GM12801 (cell line): ENCODE results near the gene TGFBR3.

ENCODE experiments used
- TF ChIP-seq, protein P1 (sequence below): IDR thresholded peaks from one replicate; pipeline ENCODE4 v1.5.1; 2011; ENCODE audit warnings: control low read depth; ENCODE audit not compliant: insufficient read length; ENCODE audit errors: extremely low read depth

Gene TGFBR3

DNA sequence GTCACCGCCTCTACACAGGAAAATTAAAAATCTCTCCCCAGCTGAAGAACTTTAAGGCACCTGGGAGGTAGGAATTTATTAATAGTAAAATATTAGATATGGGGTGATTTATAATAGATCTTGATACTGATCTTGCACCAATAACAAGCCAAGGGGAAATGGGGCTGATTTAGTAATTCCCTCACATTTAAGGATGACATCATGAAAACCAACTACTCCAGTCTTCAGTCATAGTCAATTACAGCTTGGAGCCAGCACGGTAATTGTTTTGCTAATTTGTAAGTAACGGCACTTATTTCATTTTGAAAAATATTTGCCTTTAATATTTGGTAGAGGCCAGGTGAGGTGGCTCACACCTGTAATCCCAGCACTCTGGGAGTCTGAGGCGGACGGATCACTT, 92.8 kb downstream of the TGFBR3 start:
- TF ChIP-seq, protein P1, sequence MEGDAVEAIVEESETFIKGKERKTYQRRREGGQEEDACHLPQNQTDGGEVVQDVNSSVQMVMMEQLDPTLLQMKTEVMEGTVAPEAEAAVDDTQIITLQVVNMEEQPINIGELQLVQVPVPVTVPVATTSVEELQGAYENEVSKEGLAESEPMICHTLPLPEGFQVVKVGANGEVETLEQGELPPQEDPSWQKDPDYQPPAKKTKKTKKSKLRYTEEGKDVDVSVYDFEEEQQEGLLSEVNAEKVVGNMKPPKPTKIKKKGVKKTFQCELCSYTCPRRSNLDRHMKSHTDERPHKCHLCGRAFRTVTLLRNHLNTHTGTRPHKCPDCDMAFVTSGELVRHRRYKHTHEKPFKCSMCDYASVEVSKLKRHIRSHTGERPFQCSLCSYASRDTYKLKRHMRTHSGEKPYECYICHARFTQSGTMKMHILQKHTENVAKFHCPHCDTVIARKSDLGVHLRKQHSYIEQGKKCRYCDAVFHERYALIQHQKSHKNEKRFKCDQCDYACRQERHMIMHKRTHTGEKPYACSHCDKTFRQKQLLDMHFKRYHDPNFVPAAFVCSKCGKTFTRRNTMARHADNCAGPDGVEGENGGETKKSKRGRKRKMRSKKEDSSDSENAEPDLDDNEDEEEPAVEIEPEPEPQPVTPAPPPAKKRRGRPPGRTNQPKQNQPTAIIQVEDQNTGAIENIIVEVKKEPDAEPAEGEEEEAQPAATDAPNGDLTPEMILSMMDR = no peak

DNA sequence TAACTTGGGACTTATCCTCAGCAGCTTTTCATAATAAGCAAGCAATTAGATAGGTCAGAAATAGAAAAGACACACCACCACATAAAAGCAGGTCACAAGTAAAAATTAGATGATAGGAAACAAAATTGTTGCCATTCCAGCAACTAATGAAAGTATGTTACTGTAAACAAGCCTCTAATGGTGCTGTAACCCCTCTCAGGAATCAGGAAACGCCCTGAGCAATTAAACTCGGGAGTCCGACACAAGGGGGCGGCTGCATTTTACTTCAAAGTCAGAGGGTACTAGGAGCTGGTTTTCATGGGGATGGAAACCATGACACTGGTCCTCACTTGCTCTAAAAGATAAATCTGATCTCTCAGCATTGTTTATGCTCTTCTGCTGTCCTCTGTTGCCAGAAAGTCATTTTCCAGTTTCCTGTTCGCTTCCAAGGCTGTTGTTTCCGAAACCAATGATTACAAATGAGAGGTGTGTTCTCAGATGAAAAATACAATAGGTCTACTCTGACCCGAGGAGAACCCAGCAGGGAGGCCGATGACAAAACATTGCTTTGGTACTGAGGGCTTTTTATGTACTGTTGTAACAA, 93.4 kb downstream of the TGFBR3 start:
- TF ChIP-seq, protein P1 = no peak

DNA sequence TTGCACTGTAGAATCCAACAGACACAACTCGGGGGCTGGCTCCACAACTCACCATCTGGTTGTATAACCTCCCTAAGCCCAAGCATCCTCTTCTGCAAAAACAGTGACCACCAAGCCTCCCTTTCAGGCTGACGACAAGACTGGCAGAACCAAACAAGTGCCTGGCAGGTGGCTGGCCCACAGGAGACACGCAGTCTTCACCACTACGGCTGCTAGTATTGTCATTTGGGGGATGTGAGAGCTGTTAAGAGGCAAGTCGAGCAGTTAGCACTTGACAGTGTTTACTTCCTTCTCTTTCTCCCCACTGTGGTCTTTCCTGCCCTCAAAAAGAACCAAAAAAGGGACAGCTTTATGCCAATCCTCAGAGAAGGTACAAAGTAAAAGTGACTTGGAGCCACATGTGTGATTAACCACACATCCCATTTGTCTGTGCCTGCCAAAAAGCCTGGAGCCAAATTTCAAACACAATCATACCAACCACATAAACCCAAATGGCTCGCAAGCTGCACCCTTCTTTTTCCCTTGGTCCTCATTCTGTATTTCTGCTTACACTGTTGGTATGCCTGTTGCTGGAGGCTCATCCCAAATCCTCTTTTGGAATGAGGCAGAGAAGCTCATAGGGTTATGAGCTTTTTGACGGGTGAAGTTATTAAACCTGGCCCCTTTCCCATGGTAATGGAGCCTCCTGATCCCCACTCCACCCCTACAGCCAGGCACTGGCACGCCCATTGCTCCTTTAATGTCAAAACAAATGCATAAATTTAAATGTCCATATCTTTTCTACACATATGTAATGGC, 94.1 kb downstream of the TGFBR3 start:
- TF ChIP-seq, protein P1 = no peak

DNA sequence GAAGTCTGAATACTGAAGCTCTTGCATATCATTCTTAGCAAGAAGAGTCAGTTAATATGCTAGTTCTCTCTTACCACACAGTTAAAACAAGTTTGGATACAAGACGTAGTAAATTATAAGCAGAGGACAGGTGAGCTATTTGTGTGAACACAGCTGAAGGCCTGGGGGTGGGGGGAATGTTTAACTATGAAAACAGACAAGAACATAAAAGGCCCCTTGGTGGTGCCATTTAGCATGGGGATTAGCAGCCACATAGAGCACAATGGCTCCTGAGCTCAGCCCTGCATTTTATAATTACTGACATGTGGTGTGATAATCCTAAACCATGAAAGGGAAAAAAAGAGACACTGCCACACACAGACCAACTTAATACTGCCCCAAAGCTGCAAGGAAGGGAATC, 94.8 kb downstream of the TGFBR3 start:
- TF ChIP-seq, protein P1 = no peak

DNA sequence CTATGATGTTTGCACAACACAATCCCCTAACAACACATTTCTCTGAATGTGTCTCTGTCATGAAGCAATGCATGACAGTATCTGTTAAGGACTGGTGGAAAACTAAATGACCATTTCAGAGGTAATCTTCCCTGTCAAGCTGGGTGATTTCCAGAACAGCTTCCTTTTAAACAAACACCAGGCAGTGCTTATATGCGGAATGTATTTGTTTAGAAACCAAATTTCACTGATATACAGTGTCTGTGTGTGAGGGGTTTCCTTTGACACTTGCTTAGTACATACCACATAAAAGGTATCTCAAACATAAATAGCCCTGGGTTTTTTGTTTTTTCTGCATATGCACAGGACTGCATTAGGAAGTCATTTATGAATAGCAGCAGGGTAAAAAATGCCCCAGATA, 95.6 kb downstream of the TGFBR3 start:
- TF ChIP-seq, protein P1 = no peak

DNA sequence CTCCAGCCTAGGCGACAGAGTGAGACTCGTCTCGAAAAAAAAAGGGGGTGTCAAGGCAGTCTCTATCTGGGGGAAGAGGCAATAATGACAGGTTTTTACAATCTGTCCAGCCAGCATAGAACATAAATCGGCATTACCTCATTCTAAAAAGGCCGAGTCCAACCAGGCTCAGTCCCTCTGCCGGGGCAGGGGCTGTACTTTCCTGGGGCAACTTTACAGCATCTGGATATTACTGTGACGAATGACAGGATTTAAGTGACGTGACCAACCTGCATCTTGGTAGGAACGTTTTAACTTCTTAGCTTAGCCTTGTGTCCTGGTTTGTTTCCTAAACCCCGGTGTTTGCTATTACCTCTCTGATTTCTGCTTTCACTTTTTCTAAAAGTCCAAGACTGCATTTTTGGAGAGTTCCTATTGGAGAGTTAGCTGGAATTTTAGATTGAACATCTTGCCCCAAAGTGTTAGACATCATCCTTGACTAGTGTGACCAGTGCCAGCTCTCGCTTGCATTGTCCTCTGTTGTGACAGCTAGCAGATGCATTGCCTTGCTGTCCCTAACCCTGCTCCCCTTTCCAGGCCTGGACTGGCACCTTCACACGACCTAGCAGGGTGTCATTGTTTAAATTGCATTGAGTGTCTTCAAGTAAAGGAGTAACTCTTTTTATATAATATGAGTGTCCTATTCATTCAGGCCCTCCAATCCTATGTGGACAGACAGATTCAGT, 96.5 kb downstream of the TGFBR3 start:
- TF ChIP-seq, protein P1 = no peak

DNA sequence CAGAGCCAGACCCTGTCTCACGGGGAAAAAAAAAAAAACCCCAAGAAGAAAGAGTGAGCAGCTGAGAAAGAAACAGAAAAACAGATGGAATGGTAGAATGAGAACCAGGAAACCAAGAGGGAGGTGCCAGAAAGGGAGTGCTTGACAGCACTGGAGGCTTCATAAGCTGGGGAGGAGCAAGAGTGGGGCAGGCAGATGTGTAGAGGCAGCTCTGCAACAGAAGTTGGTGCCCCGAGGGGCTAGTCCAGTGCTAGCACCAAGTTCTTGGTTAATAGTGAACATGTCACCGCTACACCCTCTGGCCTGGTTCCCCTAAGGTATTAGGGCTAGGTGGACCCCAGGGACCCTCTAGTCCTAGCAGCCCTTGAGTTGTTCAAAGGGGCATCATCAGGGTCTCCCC, 98.0 kb downstream of the TGFBR3 start:
- TF ChIP-seq, protein P1 = no peak
